ENCODE measurements around the gene GPC6.

GRCh38 chr13:94239135-94239534 is 1012.5 kb downstream of the GPC6 start:
- TF ChIP-seq CTCF (IDR thresholded peaks at IDR 0.05): no peak
- TF ChIP-seq POLR2AphosphoS5 (IDR thresholded peaks at IDR 0.05): no peak
- no peak for TF ChIP-seq POLR2A (IDR thresholded peaks at IDR 0.05)
- no peak for TF ChIP-seq EP300 (IDR thresholded peaks at IDR 0.05)

Measured in suprapubic skin (tissue), 4 donors.